ENCODE measurements around the gene PI4KA.
A peak's percentile ranks its signal among the peaks of the same experiment; 100 is the strongest.
"Not testable (repeated sequence)": the region's sequence is repeated elsewhere in the genome, so short reads cannot be mapped to it uniquely, and the experiment has no call there.

Gene PI4KA

GRCh38 chr22:20717981-20718380 lies 140.6 kb downstream of the PI4KA start:
- DNase-seq: not testable (repeated sequence)

DNA sequence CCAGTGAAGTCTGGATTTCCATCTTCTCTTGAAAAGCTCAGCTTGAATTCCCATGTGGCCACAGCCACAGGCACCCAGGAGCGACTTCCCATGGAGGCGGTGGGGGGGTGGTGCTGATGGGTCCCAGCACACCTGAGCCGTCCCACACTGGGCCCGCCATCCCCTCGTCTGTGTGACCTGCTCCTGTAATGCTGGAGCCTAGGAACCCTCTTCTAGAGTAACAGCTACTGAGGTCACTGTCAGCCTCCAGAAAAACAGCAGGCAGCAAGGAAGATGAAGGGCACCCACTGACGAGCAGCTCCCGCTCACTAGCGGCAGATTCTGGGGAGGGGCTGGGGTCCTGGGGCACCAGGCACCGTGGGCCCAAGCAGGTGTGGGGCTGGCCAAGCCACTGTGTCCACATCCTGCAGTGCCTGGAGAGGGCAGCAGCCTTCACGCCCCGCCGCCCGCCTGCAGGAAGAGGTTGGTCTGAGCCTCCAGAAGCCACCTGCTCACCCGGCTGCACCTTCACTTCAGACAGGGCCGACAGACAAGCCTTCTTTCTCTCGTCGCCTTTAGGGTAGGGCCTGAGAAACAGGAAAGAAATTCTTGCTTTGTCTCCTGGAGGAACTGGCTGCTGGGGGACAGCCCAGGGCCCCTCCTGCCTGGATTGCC lies 141.3 kb downstream of the PI4KA start:
- DNase-seq: not testable (repeated sequence)

- DNase-seq: not testable (repeated sequence)
Observed at GRCh38 chr22:20713116-20713515, 145.5 kb downstream of the PI4KA start.

GRCh38 chr22:20709966-20710365 lies 148.6 kb downstream of the PI4KA start:
- DNase-seq: not testable (repeated sequence)

- not testable (repeated sequence) for DNase-seq
Observed at GRCh38 chr22:20707549-20708118, 151.0 kb downstream of the PI4KA start.

DNA sequence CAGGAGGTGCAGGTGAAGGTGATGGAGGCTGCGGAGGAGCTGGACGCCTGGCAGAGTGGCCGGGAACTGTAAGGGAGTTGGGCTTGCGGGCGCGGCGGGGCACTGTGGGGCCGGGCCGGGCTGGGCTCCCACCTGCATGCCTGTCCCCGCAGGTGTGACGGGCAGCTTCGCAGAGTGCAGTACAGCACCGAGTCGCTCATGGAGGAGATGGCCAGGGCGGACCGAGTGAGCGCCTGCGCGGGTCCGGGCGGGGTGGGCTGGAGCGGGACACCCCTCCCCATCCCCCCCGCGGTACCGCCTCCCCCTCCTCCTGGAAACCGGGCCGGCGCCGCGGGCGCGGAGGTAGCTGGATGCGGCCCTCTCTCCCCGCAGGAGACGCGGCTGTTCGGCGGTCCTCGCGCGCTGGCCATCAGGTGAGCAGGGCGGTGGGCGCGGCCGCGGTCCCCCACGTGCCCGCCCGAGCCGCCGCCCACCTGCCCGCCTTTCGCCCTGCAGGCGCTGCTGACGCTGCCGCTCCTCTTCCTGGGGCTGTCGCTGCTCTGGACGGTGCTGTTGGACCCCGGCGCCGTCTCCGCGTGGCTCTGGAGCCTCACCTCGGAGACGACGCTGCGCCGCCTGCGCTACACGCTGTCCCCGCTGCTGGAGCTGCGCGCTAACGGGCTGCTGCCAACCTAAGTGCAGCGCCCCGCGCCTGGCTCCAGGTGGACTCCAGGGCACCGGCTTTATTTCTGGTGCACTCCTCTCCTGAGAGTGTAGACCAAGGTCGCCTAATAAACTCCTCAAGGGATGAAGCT lies 154.6 kb downstream of the PI4KA start:
- DNase-seq: not testable (repeated sequence)

DNA sequence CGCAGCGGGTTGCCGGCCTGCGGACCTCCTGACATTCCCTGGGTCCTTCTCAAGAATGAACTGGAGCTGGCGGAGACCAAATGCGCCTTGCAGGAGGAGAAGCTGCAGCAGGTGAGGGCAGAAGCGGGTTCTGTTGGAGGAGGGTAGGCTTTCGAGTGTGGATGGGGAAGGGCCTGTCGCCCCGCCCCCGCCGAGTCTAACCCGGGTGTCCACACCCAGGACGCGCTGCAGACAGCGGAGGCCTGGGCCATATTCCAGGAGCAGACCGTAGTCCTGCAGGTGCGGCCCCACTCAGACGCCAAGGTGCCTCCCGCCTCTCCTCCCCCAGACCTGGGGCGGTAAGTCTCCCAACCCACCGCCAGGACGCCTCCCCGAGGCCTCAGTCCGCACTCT lies 155.2 kb downstream of the PI4KA start:
- not testable (repeated sequence) for DNase-seq

GRCh38 chr22:20702546-20703413 lies 155.8 kb downstream of the PI4KA start:
- DNase-seq: peak; percentile 24 to 94

DNA sequence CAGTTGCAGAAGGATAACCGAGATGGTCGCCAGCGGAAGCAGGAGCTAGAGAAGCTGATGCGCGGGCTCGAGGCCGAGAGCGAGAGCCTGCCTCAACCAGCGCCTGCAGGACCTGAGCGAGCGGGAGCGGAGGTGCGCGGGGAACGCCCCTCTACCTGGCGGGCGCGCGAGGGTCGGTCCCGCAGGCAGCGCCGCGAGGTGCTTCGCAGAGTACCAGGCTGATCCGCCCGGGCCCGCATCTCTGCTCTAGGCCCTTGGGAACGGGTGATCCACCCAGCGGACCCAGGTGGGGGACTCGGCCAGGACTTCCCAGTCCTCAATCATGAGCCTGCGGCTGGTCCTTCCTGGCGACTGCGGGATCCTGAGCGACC lies 156.5 kb downstream of the PI4KA start:
- not testable (repeated sequence) for DNase-seq

GRCh38 chr22:20701680-20702136 lies 156.9 kb downstream of the PI4KA start:
- not testable (repeated sequence) for DNase-seq

- not testable (repeated sequence) for DNase-seq
Observed at GRCh38 chr22:20700347-20700746, 158.3 kb downstream of the PI4KA start.

GRCh38 chr22:20699856-20700255 lies 158.8 kb downstream of the PI4KA start:
- DNase-seq: not testable (repeated sequence)

GRCh38 chr22:20697481-20698113 lies 161.0 kb downstream of the PI4KA start:
- DNase-seq: peak; percentile 40 to 70

DNA sequence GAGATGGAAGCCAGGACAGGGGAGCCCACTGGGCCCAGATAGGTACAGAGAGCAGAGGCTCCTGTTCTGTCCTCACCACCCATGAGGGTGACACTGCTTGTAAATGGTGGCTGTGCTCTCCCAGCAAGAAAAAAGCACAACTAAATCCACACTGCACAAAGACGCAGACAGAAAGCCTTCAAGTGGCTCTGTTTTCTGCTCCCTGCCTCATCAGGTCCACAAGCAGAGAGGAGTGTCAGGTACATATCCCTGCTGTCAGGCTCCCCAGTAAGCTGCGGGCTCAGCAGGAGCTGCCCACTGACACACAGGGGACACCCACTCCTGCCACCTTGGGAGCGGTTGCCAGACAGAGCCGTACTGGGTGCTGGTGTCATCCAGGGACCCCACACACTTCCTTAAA lies 162.6 kb downstream of the PI4KA start:
- DNase-seq: not testable (repeated sequence)

DNA sequence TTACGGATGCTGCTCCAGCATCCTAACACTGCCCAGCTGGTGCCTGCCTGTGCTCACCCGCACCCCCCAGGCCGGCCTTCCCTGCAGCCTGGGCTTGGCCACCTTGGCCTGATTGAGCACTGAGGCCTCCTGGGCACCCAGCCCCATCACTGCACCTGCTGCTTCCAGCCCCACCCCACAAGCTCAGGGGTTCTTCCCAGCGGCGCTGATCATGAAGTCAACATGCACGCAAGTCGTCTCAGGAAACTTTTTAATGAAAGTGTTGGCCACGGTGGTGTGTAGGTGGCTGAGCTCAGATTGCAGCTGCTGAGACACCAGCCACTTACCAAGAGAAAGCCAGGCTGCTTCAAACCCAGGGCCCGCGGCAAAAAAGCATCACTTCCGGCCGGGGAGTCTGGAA lies 163.4 kb downstream of the PI4KA start:
- not testable (repeated sequence) for DNase-seq

GRCh38 chr22:20694256-20694655 lies 164.4 kb downstream of the PI4KA start:
- not testable (repeated sequence) for DNase-seq

- not testable (repeated sequence) for DNase-seq
Observed at GRCh38 chr22:20692926-20693325, 165.7 kb downstream of the PI4KA start.

- DNase-seq: not testable (repeated sequence)
Observed at GRCh38 chr22:20690586-20691317, 167.9 kb downstream of the PI4KA start.

DNA sequence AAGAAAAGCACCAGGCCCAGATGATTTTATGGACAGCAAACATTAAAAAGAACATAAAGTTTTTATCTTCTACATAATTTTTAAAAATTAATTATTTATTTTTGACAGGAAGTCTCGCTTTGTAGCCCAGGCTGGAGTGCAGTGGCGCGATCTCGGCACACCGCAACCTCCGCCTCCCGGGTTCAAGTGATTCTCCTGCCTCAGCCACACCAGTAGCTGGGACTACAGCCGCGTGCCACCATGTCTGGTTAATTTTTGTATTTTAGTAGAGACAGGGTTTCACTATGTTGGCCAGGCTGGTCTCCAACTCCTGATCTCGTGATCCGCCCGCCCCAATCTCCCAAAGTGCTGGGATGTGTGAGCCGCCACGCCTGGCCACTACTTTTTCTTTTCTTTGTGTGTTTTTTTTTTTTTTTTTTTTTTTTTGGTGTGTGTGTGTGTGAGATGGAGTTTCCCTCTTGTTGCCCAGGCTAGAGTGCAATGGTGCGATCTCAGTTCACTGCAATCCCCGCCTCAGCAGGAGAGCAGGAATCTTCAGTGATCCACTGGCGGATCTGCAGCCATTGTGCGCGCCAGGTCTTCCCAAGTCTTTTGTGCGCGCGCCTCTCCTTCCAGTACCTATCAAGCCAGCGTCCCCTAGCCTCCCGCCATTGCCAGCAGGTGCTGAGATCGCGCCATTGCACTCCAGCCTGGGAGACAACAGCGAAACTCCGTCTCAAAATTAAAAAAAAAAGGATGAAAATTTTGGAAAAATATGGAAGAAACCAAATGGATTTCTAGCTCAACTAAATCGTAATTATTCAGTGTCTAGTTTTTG lies 171.0 kb downstream of the PI4KA start:
- DNase-seq: not testable (repeated sequence)

DNA sequence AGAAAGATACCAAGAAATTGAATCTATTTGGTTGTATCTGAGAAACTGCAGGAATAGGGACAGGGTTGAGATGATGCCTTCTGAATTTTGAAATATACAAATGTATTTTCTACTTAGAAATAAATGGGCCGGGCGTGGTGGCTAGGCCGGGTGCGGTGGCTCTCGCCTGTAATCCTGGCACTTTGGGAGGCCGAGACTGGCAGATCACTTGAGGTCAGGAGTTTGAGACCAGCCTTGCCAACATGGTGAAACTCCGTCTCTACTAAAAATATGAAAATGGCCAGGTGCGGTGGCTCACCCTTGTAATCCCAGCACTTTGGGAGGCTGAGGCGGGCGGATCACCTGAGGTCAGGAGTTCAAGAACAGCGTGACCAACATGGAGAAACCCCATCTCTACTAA lies 172.8 kb downstream of the PI4KA start:
- DNase-seq: not testable (repeated sequence)
